ENCODE results near the gene NTM. TPM values are rescaled to one million over a fixed set of nuclear protein-coding genes. Genes with fewer than 3 reads are reported as not detected.

The NTM gene
- total RNA-seq, 1 experiment from 2014 or later: 2.7 TPM

- Histone ChIP-seq H3K4me3 (ENCODE audit: insufficient read depth, low read depth, low read length) (no peak overlapping the region), H3K36me3 (replicated peaks; ENCODE audit: control insufficient read depth, insufficient read depth, low read length) (no peaks in the 10 kb centered on the region), H3K27me3 (ENCODE audit: control insufficient read depth, insufficient read depth, low read length) (no peaks in the 10 kb centered on the region)
- DNase-seq: no peak
Measured at GRCh38 chr11:132093536-132094259, 723.3 kb downstream of the NTM start.

GRCh38 chr11:132094598-132094997 lies 724.2 kb downstream of the NTM start:
- Histone ChIP-seq H3K36me3 (replicated peaks; ENCODE audit: control insufficient read depth, insufficient read depth, low read length) (no peaks in the 10 kb centered on the region), H3K4me3 (ENCODE audit: insufficient read depth, low read depth, low read length) (no peak overlapping the region), H3K27me3 (ENCODE audit: control insufficient read depth, insufficient read depth, low read length) (no peaks in the 10 kb centered on the region)
- no peak for DNase-seq

GRCh38 chr11:132095230-132096131 lies 725.1 kb downstream of the NTM start:
- Histone ChIP-seq H3K27me3 (ENCODE audit: control insufficient read depth, insufficient read depth, low read length) (no peaks in the 10 kb centered on the region), H3K36me3 (replicated peaks; ENCODE audit: control insufficient read depth, insufficient read depth, low read length) (no peaks in the 10 kb centered on the region), H3K4me3 (ENCODE audit: insufficient read depth, low read depth, low read length) (no peak overlapping the region)
- no peak for DNase-seq

DNA sequence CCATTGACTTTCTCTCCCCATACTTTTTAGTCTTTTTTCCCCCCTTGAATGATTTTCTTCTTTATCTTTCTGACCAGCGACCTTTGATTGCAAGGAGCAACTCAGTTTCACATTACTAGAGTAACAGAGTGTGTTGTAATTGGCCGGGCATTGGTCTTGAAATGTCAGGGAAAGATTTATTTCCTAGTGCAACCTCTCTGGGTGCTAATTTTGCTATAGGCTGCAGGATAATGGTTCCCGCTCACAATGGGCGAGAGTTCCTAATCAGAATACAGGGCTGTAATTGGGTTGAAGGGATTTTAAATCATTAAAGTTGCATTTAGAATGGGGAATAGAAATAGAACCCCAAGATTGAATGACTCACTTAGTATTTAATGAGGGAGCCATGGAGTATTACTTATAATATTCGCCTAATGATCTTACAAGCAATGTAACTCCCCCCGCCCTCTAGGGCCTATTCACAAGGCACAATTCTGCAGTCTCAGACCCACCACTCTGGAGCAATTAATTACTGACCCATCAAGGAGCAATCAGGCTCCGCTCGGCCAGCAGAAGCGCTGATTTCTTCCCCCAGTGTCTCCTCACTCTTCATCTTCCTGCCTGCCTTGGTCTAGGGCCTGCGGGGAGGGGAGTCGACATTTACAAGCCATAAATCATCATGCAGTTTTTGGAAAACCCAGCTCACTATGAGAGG lies 725.9 kb downstream of the NTM start:
- H3K36me3 ChIP-seq (replicated peaks; ENCODE audit: control insufficient read depth, insufficient read depth, low read length): no peaks in the 10 kb centered on the region
- no peak overlapping the region for H3K4me3 ChIP-seq (ENCODE audit: insufficient read depth, low read depth, low read length)
- no peak for DNase-seq
- no peaks in the 10 kb centered on the region for H3K27me3 ChIP-seq (ENCODE audit: control insufficient read depth, insufficient read depth, low read length)

GRCh38 chr11:132099692-132100091 lies 729.3 kb downstream of the NTM start:
- Histone ChIP-seq H3K36me3 (replicated peaks; ENCODE audit: control insufficient read depth, insufficient read depth, low read length) (no peaks in the 10 kb centered on the region), H3K4me3 (ENCODE audit: insufficient read depth, low read depth, low read length) (no peak overlapping the region), H3K27me3 (ENCODE audit: control insufficient read depth, insufficient read depth, low read length) (no peaks in the 10 kb centered on the region)
- DNase-seq: peak; percentile 59

GRCh38 chr11:132100583-132100982 lies 730.2 kb downstream of the NTM start:
- no peaks in the 10 kb centered on the region for H3K36me3 ChIP-seq (replicated peaks; ENCODE audit: control insufficient read depth, insufficient read depth, low read length)
- no peaks in the 10 kb centered on the region for H3K27me3 ChIP-seq (ENCODE audit: control insufficient read depth, insufficient read depth, low read length)
- DNase-seq: no peak
- H3K4me3 ChIP-seq (ENCODE audit: insufficient read depth, low read depth, low read length): no peak overlapping the region

- no peak for DNase-seq
- H3K4me3 ChIP-seq (ENCODE audit: insufficient read depth, low read depth, low read length): no peak overlapping the region
- H3K27me3 ChIP-seq (ENCODE audit: control insufficient read depth, insufficient read depth, low read length): no peaks in the 10 kb centered on the region
- H3K36me3 ChIP-seq (replicated peaks; ENCODE audit: control insufficient read depth, insufficient read depth, low read length): no peaks in the 10 kb centered on the region
Measured at GRCh38 chr11:132101881-132102280, 731.5 kb downstream of the NTM start.

GRCh38 chr11:132103021-132103420 lies 732.6 kb downstream of the NTM start:
- Histone ChIP-seq H3K27me3 (ENCODE audit: control insufficient read depth, insufficient read depth, low read length) (no peaks in the 10 kb centered on the region), H3K36me3 (replicated peaks; ENCODE audit: control insufficient read depth, insufficient read depth, low read length) (no peaks in the 10 kb centered on the region), H3K4me3 (ENCODE audit: insufficient read depth, low read depth, low read length) (no peak overlapping the region)
- no peak for DNase-seq

DNA sequence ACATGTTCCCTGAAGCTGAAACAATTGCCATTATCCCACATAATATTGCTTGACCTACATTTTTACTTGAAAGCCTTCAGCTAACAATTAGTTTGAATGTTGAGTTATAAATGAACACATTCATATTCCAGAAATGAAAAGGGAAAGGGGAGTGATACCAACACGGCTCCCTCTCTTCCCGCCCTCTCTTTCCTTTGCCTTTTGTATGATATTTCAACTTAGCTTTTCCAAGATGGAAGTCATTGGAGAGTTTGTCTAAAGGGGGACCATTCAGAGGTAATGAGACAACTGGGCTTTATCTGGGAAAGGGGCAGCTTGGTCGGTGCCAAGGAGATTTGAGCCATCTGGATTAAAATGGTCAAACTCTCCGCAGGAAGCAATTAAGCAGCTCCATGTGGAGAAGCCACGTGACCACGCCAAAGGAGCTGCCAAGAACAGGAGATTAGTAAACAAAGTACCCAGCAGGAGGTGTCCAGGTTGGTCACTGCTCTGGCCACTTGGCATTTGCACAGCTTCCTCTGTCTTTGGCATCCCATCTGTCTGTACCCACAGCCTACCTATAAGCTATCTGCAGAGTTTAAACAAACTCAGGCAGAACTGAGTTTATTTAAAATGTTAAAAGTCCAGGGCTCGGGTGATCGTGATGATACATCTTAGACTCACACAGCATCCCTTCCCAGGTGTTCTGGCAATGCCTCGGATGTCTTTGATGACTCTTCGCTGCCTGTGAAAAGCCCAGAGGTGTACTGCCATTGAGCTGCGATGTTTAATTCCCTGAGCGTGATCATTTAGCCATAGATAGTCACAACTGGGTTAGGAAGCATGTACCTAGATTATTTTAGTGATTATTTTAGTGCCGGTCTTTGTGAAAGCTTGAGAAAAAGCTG lies 735.9 kb downstream of the NTM start:
- H3K4me3 ChIP-seq (ENCODE audit: insufficient read depth, low read depth, low read length): no peak overlapping the region
- DNase-seq: no peak
- no peaks in the 10 kb centered on the region for H3K27me3 ChIP-seq (ENCODE audit: control insufficient read depth, insufficient read depth, low read length)
- H3K36me3 ChIP-seq (replicated peaks; ENCODE audit: control insufficient read depth, insufficient read depth, low read length): no peaks in the 10 kb centered on the region

DNA sequence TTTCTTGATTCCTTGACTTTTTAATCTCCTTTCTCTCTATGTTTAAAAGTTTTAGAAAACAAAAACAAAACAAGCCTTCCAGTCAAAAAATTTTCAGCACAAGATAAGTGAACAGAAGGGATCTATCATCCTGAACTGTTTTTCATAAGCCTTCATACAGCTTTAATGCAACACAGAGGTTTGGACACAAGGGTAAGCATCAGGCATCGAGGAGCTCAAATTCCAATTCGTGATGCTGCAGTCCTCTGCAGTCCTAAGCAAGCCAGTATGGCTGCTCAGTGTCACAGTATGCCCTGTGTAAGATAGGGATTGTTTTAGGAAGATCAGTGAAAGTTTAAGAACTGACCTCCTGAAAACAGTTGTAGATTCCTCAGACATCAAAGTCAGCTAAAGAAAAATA lies 740.9 kb downstream of the NTM start:
- DNase-seq: no peak

DNA sequence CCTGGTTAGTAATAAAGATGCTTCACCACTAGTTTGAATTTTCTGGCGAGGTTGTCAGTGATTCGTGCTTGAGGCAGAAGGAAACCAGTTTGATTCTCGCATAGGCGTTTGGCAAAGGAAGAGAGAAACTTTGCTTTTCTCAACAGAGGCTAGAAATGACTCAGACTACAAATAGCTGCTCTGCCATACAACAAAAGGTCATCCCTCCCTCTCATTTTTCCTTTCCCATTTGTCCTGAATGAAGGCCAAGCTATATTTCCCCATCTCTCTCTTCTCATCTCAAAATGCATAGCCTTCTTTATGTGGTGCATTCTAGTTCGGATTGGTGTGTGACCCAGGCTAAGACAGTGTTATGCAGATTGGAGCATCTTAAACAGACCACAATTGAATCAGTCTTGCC lies 741.4 kb downstream of the NTM start:
- Histone ChIP-seq H3K27me3 (ENCODE audit: control insufficient read depth, insufficient read depth, low read length) (no peaks in the 10 kb centered on the region), H3K36me3 (replicated peaks; ENCODE audit: control insufficient read depth, insufficient read depth, low read length) (no peaks in the 10 kb centered on the region), H3K4me3 (ENCODE audit: insufficient read depth, low read depth, low read length) (no peak overlapping the region)
- DNase-seq: no peak

More for the DNA sequence above, 740.9 kb downstream of the NTM start:
- Histone ChIP-seq H3K27me3 (ENCODE audit: control insufficient read depth, insufficient read depth, low read length) (no peaks in the 10 kb centered on the region), H3K4me3 (ENCODE audit: insufficient read depth, low read depth, low read length) (no peak overlapping the region), H3K36me3 (replicated peaks; ENCODE audit: control insufficient read depth, insufficient read depth, low read length) (no peaks in the 10 kb centered on the region)

- Histone ChIP-seq H3K36me3 (replicated peaks; ENCODE audit: control insufficient read depth, insufficient read depth, low read length) (no peaks in the 10 kb centered on the region), H3K4me3 (ENCODE audit: insufficient read depth, low read depth, low read length) (no peak overlapping the region), H3K27me3 (ENCODE audit: control insufficient read depth, insufficient read depth, low read length) (no peaks in the 10 kb centered on the region)
- no peak for DNase-seq
Measured at GRCh38 chr11:132112846-132113245, 742.4 kb downstream of the NTM start.

DNA sequence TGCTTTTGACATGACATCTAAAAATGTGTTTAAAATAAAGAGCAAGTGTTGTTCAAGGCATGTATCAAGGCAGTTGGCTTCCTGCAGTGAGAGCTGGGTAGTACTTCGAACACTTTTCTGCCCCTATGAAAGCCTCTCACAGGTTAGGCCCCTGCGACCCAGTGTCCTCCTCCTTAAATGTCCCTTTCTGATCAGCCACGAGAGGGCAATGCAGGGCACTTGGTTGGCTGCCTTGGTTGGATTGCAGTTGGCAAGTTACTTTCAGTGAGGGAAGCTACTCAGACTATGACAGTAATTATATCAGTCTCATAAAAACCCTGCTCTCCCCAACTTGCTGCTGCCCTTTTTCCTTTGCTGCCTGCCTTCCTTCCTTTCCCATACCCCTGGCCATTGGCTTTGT lies 743.8 kb downstream of the NTM start:
- DNase-seq: peak; percentile 65
- Histone ChIP-seq H3K27me3 (ENCODE audit: control insufficient read depth, insufficient read depth, low read length) (no peaks in the 10 kb centered on the region), H3K36me3 (replicated peaks; ENCODE audit: control insufficient read depth, insufficient read depth, low read length) (no peaks in the 10 kb centered on the region), H3K4me3 (ENCODE audit: insufficient read depth, low read depth, low read length) (no peak overlapping the region)

DNA sequence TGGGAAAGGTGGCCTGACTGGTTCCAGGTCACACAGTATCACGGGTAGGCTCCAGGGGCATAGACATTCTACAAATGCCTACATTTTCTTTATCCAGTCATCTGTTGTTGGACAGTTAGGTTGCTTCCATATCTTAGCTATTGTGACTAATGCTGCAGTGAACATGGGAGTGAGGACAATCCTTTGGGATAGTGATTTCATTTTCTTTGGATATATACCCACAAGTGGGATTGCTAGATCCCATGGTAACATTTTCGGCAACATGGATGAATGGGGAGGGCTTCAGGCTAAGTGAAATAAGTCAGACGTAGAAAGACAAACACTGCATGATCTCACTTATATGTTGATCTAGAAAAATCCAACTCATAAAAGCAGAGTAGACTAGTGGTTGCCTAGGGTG lies 744.3 kb downstream of the NTM start:
- Histone ChIP-seq H3K4me3 (ENCODE audit: insufficient read depth, low read depth, low read length) (no peak overlapping the region), H3K27me3 (ENCODE audit: control insufficient read depth, insufficient read depth, low read length) (no peaks in the 10 kb centered on the region), H3K36me3 (replicated peaks; ENCODE audit: control insufficient read depth, insufficient read depth, low read length) (no peaks in the 10 kb centered on the region)
- no peak for DNase-seq
